WTC11 (cell line): ENCODE results near the gene ABCC2.

Experiments used
- IRF2 ChIP-seq: sonication (generic); formaldehyde crosslinking; IDR thresholded peaks from 2 replicates; pipeline ENCODE4 v1.8.0; 2022; ENCODE audit warnings: low read depth, missing genetic modification reagents, borderline replicate concordance
- JUN ChIP-seq: sonication (generic); formaldehyde crosslinking; IDR thresholded peaks from 2 replicates; pipeline ENCODE4 v1.8.0; 2023; ENCODE audit warnings: mild to moderate bottlenecking, missing genetic modification reagents
- KAT7 ChIP-seq: sonication (generic); formaldehyde crosslinking; IDR thresholded peaks from 2 replicates; pipeline ENCODE4 v1.8.1; 2023; ENCODE audit warnings: missing genetic modification reagents, mild to moderate bottlenecking, borderline replicate concordance
- NFATC4 ChIP-seq: fragments of 250-450 bp; sonication (Bioruptor Pico); IDR thresholded peaks from 2 replicates; pipeline ENCODE4 v1.9.0; 2021; ENCODE audit warnings: mild to moderate bottlenecking
- NFYB ChIP-seq: sonication (generic); formaldehyde crosslinking; conservative IDR thresholded peaks from 2 replicates; pipeline ENCODE4 v1.8.0; 2022; ENCODE audit warnings: low read depth, missing genetic modification reagents
- ZBTB21 ChIP-seq: sonication (generic); formaldehyde crosslinking; IDR thresholded peaks from 2 replicates; pipeline ENCODE4 v1.8.1; 2023; ENCODE audit warnings: mild to moderate bottlenecking, missing genetic modification reagents, borderline replicate concordance
- TF ChIP-seq, protein P1 (sequence below): fragments of 200-600 bp; IDR thresholded peaks from 2 replicates; pipeline ENCODE4 v1.8.0; 2022; ENCODE audit warnings: antibody characterized with exemption
- TF ChIP-seq, protein P2 (sequence below): sonication (generic); formaldehyde crosslinking; IDR thresholded peaks from 2 replicates; pipeline ENCODE4 v1.8.0; 2022; ENCODE audit warnings: mild to moderate bottlenecking, missing genetic modification reagents
- TF ChIP-seq, protein P3 (sequence below): sonication (generic); formaldehyde crosslinking; IDR thresholded peaks from 2 replicates; pipeline ENCODE4 v1.8.1; 2023; ENCODE audit warnings: mild to moderate bottlenecking, missing genetic modification reagents

DNA sequence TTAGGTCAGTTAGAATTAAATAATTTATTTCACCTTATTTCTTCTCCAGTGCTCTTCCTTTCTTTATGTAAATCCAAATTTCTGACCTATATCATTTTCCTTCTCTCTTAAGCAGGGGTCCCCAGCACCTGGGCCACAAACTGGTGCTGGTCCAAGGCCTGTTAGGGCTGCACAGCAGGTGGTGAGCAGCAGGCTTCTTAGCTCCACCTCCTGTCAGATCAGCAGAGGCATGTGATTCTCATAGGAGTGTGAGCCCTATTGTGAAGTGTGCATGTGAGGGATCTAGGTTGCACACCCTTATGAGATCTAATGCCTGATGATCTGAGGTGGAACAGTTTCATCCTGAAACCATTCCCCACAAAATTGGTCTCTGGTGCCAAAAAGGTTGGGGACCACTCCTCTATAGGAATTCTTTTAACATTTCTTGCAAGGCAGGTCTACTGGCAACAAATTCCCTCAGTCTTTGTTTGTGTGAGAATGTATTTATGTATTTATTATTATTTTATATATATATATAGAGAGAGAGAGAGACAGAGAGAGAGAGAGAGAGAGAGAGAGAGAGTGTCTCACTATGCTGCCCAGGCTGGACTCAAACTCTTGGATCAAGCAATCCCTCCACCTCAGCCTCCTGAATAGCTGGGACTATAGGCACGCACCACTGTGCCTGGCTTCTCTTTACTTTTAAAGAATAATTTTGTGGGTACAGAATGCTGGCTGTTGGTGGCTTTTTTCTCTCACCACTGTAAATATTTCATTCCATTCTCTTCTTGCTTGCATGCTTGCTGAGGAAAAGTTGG, 4.3 kb upstream of the ABCC2 start:
- no peak for TF ChIP-seq JUN (CRISPR knock-in tag)
- TF ChIP-seq, protein P1, sequence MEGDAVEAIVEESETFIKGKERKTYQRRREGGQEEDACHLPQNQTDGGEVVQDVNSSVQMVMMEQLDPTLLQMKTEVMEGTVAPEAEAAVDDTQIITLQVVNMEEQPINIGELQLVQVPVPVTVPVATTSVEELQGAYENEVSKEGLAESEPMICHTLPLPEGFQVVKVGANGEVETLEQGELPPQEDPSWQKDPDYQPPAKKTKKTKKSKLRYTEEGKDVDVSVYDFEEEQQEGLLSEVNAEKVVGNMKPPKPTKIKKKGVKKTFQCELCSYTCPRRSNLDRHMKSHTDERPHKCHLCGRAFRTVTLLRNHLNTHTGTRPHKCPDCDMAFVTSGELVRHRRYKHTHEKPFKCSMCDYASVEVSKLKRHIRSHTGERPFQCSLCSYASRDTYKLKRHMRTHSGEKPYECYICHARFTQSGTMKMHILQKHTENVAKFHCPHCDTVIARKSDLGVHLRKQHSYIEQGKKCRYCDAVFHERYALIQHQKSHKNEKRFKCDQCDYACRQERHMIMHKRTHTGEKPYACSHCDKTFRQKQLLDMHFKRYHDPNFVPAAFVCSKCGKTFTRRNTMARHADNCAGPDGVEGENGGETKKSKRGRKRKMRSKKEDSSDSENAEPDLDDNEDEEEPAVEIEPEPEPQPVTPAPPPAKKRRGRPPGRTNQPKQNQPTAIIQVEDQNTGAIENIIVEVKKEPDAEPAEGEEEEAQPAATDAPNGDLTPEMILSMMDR: no peak
- TF ChIP-seq NFYB: no peak
- TF ChIP-seq, protein P2, sequence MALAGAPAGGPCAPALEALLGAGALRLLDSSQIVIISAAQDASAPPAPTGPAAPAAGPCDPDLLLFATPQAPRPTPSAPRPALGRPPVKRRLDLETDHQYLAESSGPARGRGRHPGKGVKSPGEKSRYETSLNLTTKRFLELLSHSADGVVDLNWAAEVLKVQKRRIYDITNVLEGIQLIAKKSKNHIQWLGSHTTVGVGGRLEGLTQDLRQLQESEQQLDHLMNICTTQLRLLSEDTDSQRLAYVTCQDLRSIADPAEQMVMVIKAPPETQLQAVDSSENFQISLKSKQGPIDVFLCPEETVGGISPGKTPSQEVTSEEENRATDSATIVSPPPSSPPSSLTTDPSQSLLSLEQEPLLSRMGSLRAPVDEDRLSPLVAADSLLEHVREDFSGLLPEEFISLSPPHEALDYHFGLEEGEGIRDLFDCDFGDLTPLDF (CRISPR knock-in tag): no peak
- TF ChIP-seq, protein P3, sequence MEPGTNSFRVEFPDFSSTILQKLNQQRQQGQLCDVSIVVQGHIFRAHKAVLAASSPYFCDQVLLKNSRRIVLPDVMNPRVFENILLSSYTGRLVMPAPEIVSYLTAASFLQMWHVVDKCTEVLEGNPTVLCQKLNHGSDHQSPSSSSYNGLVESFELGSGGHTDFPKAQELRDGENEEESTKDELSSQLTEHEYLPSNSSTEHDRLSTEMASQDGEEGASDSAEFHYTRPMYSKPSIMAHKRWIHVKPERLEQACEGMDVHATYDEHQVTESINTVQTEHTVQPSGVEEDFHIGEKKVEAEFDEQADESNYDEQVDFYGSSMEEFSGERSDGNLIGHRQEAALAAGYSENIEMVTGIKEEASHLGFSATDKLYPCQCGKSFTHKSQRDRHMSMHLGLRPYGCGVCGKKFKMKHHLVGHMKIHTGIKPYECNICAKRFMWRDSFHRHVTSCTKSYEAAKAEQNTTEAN (CRISPR knock-in tag): no peak
- TF ChIP-seq ZBTB21: no peak
- TF ChIP-seq IRF2 (CRISPR knock-in tag): no peak
- no peak for TF ChIP-seq NFATC4
- TF ChIP-seq KAT7 (CRISPR knock-in tag): no peak
